OCI-LY3 (cell line): ENCODE measurements around the gene UGP2.

Experiments used
- H2AFZ ChIP-seq: fragments of 200-600, 300-600 bp; shearing (Covaris generic); 2 replicates; pipeline ENCODE4 v1.6.0; 2014; ENCODE audit warnings: antibody characterized with exemption, low read depth, low read length
- H3K27ac ChIP-seq: fragments of 200-600, 300-600 bp; sonication (generic); 2 replicates; pipeline ENCODE4 v1.5.1; 2014; ENCODE audit warnings: mild to moderate bottlenecking, low read length, moderate library complexity, mixed read lengths
- H3K27me3 ChIP-seq: fragments of 200-600, 300-600 bp; sonication (generic); 2 replicates; pipeline ENCODE4 v1.6.1; 2014; ENCODE audit warnings: low read depth, low read length, mixed read lengths
- H3K36me3 ChIP-seq: fragments of 200-600, 300-600 bp; sonication (generic); replicated peaks from 2 replicates; pipeline ENCODE3; 2014; ENCODE audit warnings: low read depth, low read length, mixed read lengths
- H3K4me1 ChIP-seq: fragments of 300-600, 200-600 bp; sonication (generic); 2 replicates; pipeline ENCODE4 v1.6.1; 2014; ENCODE audit warnings: low read length, mixed read lengths
- H3K4me2 ChIP-seq: fragments of 200-600, 300-600 bp; sonication (generic); 2 replicates; pipeline ENCODE4 v1.6.1; 2014; ENCODE audit warnings: low read length, mixed read lengths
- H3K4me3 ChIP-seq: fragments of 300-600, 200-600 bp; sonication (generic); 2 replicates; pipeline ENCODE4 v1.5.1; 2014; ENCODE audit warnings: antibody characterized with exemption, mild to moderate bottlenecking, low read length, moderate library complexity
- H3K79me2 ChIP-seq: fragments of 300-600, 200-600 bp; shearing (Covaris generic); 2 replicates; pipeline ENCODE4 v1.6.1; 2014; ENCODE audit warnings: mild to moderate bottlenecking, low read length, mixed read lengths
- H3K9ac ChIP-seq: fragments of 300-600, 200-600 bp; shearing (Covaris generic); 2 replicates; pipeline ENCODE4 v1.6.0; 2014; ENCODE audit warnings: mild to moderate bottlenecking, low read length, moderate library complexity
- H3K9me3 ChIP-seq: fragments of 200-600, 300-600 bp; shearing (Covaris generic); 2 replicates; pipeline ENCODE4 v1.6.1; 2014; ENCODE audit warnings: low read length, mixed read lengths; ENCODE audit not compliant: insufficient read depth
- H4K20me1 ChIP-seq: fragments of 200-600, 300-600 bp; sonication (generic); 2 replicates; pipeline ENCODE4 v1.6.1; 2016; ENCODE audit warnings: low read length, mixed read lengths; ENCODE audit not compliant: insufficient read depth
- CTCF ChIP-seq: fragments of 200-600, 300-600 bp; sonication (generic); IDR thresholded peaks from 2 replicates; pipeline ENCODE4 v1.5.1; 2014; ENCODE audit warnings: antibody characterized with exemption, low read length, low read depth
- EZH2phosphoT487 ChIP-seq: fragments of 200-600 bp; shearing (Covaris generic); IDR thresholded peaks from 2 replicates; pipeline ENCODE4 v1.6.1; 2018; ENCODE audit warnings: antibody characterized with exemption, mixed run types, low read depth

The UGP2 gene

GRCh38 chr2:63866009-63866709, 24.5 kb downstream of the UGP2 start:
- Histone ChIP-seq H3K9me3 (no peaks in the 10 kb centered on the region), H2AFZ (no peak overlapping the region), H3K27me3 (no peaks in the 10 kb centered on the region), H3K4me3 (no peak overlapping the region), H3K27ac (no peak overlapping the region), H3K4me2 (no peak overlapping the region), H3K79me2 (no peaks in the 10 kb centered on the region), H3K4me1 (no peaks in the 10 kb centered on the region), H3K9ac (no peak overlapping the region), H4K20me1 (no peaks in the 10 kb centered on the region), H3K36me3 (peaks cover 9% of the 10 kb centered on the region)
- TF ChIP-seq EZH2phosphoT487 (no peak), CTCF (no peak)

DNA sequence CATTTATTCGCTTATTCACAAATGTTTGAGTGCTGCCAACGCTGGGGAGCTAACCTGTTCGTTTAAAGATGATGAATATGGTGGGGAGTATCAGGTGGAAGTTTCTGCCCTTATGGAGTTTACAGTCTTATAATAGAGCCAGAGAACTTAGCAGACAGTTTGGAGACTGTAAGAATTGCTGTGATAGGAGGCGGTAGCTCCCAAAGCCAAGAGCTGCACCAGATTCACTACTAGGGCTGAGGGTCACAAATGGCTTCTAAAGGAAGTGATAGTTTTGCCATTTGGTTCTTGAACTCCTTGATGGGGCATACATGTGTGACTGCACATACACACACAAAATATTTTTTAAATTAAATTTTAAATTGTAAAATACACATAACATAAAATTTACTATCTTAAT, 29.0 kb downstream of the UGP2 start:
- Histone ChIP-seq H3K4me2 (no peak overlapping the region), H2AFZ (no peak overlapping the region), H3K9me3 (no peaks in the 10 kb centered on the region), H3K79me2 (no peaks in the 10 kb centered on the region), H4K20me1 (no peaks in the 10 kb centered on the region), H3K27me3 (no peaks in the 10 kb centered on the region), H3K27ac (no peak overlapping the region), H3K36me3 (peaks cover 17% of the 10 kb centered on the region), H3K9ac (no peak overlapping the region), H3K4me1 (no peaks in the 10 kb centered on the region), H3K4me3 (no peak overlapping the region)
- no peak for TF ChIP-seq EZH2phosphoT487
- TF ChIP-seq CTCF: no peak

DNA sequence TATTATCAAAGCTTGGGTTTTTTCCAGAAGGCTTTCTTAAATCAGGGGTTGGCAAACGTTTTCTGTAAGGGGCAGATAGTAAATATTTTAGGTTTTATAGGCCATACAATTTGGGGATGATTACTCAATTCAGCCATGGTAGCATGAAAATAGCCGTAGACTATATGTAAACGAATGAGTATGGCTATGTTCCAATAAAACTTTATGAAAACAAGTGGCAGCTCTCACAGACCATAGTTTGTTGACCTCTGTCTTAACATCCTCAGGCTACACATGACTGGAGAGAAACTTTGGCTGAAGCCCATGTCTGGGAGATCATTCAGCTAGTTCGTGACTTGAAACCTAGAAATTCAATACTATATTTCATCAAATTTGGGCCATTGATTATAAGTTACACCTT, 30.2 kb downstream of the UGP2 start:
- no peak overlapping the region for H3K4me2 ChIP-seq
- no peak overlapping the region for H3K9ac ChIP-seq
- H3K4me1 ChIP-seq: no peaks in the 10 kb centered on the region
- H3K27me3 ChIP-seq: no peaks in the 10 kb centered on the region
- H3K36me3 ChIP-seq: peaks cover 17% of the 10 kb centered on the region
- H4K20me1 ChIP-seq: no peaks in the 10 kb centered on the region
- no peak overlapping the region for H3K4me3 ChIP-seq
- TF ChIP-seq CTCF (no peak), EZH2phosphoT487 (no peak)
- no peak overlapping the region for H3K27ac ChIP-seq
- H3K79me2 ChIP-seq: no peaks in the 10 kb centered on the region
- H2AFZ ChIP-seq: no peak overlapping the region
- H3K9me3 ChIP-seq: no peaks in the 10 kb centered on the region

GRCh38 chr2:63872571-63873328, 31.1 kb downstream of the UGP2 start:
- Histone ChIP-seq H3K9me3 (no peaks in the 10 kb centered on the region), H3K4me3 (no peak overlapping the region), H4K20me1 (no peaks in the 10 kb centered on the region), H3K79me2 (no peaks in the 10 kb centered on the region), H3K27me3 (no peaks in the 10 kb centered on the region), H2AFZ (no peak overlapping the region), H3K36me3 (peaks cover 22% of the 10 kb centered on the region), H3K27ac (no peak overlapping the region), H3K9ac (no peak overlapping the region), H3K4me2 (no peak overlapping the region), H3K4me1 (no peaks in the 10 kb centered on the region)
- TF ChIP-seq EZH2phosphoT487 (no peak), CTCF (no peak)
